NCI-H2171 (cell line): ENCODE data around the gene CERT1.

Experiments used
- DNase-seq: peaks from one replicate; lab custom pipeline; 2025; lab: John Stamatoyannopoulos, UW

Gene CERT1

GRCh38 chr5:75395277-75395676 lies 116.2 kb downstream of the CERT1 start:
- DNase-seq = no peak

- no peak for DNase-seq
Measured at GRCh38 chr5:75389430-75389829, 122.0 kb downstream of the CERT1 start.

DNA sequence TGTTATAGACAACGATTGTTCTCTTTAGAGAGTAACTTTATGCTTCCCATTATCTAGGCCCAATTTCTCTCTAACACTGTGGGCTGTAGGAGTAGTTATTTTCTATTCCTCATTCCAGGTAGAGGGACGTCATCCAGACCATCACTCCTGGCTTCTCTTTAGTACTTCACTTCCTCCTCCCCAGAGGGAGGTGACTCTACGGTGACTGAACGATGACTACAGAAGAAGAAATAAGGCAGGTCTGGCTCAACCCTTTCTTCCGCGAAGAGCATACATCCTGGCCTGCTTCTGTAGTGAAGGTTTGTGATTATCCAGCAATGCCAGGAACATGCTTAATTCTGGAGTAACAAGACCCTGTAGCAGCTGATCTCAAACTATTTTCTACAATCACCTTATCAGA lies 123.6 kb downstream of the CERT1 start:
- DNase-seq = no peak

- DNase-seq = no peak
Measured at GRCh38 chr5:75384218-75384617, 127.2 kb downstream of the CERT1 start.

GRCh38 chr5:75381456-75381855 lies 130.0 kb downstream of the CERT1 start:
- DNase-seq = no peak

- DNase-seq = no peak
Measured at GRCh38 chr5:75380099-75380498, 131.3 kb downstream of the CERT1 start.

- no peak for DNase-seq
Measured at GRCh38 chr5:75375414-75375813, 136.0 kb downstream of the CERT1 start.

DNA sequence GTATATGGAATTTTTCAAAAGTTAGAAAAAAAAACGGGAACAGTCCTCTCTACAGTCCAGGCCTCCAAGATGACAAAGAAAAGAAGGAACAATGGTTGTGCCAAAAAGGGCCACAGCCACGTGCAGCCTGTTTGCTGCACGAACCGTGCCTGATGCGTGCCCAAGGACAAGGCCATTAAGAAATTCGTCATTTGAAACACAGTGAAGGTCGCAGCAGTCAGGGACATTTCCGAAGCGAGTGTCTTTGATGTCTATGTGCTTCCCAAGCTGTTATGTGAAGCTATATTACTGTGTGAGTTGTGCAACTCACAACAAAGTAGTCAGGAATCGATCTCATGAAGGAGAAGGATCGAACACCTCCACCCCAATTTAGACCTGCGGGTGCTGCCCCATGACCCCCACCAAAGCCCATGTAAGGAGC lies 137.0 kb downstream of the CERT1 start:
- no peak for DNase-seq

GRCh38 chr5:75373862-75374261 lies 137.6 kb downstream of the CERT1 start:
- no peak for DNase-seq

GRCh38 chr5:75368391-75368790 lies 143.0 kb downstream of the CERT1 start:
- DNase-seq = no peak

- no peak for DNase-seq
Measured at GRCh38 chr5:75367401-75367800, 144.0 kb downstream of the CERT1 start.

DNA sequence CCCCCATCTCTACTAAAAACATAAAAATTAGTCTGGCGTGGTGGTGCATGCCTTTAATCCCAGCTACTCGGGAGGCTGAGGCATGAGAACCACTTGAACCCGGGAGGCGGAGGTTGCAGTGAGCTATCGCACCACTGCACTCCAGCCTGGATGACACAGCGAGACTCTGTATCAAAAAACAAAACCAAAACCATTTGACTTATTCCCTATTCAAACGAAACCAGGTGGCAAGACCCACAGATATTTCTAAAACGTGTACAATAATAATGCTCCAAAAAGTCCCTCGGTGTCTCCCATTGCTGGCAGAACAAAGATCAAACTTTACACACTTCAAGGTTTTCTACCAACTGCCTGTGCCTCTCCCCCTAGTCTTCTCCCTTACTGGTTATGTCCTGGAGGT lies 144.6 kb downstream of the CERT1 start:
- no peak for DNase-seq

DNA sequence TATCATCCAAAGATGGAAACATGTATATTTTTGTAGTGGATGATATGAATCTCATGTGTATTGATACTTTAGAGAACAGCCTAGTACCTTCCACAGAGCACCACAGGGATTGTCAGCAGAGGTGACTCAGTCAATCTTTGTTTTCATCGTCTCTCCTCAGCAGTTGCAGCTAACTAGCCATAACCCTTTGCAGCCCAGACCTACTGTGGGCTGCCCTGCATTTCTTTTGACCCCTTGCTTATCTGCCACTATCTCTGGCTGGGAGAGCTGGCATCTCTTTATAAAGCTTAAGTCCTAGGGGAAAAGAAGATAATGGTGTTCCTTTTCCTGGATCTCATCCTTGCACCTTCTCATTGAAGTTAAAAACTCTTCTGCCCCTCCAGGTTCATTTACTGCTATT lies 145.7 kb downstream of the CERT1 start:
- DNase-seq = no peak

DNA sequence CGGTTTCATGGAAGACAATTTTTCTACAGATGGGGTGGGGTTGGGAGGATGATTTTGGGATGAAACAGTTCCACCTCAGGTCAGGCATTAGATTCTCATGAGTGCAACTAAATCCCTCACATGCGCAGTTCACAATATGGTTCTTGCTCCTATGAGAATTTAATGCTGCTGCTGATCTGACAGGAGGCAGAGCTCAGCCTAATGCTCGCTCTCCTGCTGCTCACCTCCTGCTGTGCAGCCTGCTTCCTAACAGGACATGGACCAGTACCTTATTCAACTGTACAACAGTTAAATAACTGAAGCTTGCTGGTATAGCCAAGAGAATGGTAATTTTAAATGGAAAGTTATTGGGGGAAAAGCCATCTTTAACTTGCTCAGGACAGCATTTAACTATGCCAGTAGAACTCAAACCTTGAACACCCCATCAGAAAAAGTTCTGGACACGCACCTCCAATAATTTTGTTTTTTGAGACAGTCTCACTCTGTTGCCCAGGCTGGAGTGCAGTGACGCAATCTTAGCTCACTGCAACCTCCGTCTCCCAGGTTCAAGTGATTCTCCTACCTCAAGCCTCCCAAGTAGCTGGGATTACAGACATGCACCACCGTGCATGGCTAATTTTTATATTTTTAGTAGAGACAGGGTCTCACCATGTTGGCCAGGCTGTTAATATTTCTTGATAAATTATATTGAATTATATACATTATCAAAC lies 146.7 kb downstream of the CERT1 start:
- DNase-seq = no peak

DNA sequence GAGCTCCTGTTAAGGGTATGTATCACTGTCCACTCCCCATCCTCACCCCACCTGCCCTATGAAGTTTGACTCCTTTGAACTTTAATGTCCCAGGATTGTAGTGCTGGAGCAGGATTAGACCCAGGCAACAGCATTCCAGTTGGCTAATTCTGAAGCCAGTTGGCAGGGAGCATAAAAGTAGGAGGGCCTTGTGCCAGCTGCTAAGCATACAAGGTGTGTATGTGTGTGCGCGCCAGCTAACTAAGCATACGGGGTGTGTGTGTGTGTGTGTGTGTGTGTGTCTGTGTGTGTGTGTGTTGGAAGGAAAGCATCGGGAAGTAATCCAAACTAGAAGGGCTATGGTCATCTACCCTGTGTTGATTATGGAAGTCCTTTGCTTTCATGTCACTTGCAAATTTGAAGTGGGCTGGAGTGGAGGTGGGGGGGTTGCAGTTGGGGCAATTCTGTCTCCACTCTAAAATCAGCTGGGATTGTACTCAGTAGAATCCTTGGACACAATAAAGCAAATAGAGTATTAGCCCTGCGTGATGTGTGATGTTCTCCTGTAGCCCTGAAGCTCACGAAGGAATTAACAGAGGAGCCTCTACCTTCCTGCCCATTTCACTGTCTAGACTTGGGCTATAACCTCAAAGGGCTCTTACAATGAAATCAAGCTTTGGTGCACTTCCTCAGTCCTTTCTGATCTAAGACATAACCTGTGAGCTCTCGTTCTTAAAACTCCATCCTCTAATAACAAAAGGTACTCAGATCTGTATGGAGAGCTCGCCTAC lies 147.5 kb downstream of the CERT1 start:
- DNase-seq = no peak

DNA sequence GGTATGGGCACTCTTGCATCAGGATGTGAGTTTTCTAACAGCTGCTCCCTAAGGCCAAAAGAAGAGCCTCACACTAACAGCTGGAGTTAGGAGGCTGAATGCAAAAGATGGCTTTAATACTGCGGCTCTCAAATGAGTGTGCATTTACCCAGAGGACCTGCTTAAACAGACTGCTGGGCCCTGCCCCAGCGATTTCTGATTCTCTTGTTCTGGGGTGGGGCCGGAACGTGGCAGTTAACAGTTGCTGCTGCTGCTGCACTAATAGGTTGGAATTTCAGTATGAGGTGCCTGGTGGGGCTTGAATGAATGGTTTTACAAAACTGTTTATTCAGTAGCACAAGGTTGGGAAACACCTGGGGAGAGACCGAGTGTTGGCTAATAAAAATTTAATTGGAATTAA lies 148.3 kb downstream of the CERT1 start:
- no peak for DNase-seq

- no peak for DNase-seq
Measured at GRCh38 chr5:75362474-75362975, 148.9 kb downstream of the CERT1 start.

DNA sequence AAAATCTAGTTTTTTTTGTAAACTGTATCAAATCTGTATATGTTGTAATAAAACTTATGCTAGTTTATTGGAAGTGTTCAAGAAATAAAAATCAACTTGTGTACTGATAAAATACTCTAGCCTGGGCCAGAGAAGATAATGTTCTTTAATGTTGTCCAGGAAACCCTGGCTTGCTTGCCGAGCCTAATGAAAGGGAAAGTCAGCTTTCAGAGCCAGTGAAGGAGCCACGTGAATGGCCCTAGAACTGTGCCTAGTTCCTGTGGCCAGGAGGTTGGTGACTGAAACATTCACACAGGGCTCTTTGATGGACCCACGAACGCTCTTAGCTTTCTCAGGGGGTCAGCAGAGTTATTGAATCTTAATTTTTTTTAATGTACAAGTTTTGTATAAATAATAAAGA lies 150.1 kb downstream of the CERT1 start:
- DNase-seq = no peak

DNA sequence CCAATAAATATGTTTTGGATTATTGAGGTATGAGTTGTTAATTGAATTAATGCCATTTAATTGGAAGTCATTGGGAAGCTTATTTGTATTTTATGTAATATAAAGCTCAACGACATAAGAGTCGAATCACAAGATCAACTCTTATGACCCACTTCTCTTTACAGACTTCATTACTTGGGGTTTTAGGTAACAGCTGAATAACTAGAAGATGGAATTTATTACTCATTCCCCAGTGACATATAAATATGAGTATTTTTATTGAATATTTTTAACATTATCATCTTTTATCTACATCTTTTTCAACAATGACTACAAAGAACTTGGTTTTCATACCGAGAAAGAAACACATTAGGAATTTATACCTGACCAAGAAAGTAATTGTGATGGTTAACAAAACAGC lies 153.3 kb downstream of the CERT1 start:
- no peak for DNase-seq

- DNase-seq = no peak
Measured at GRCh38 chr5:75356719-75357118, 154.7 kb downstream of the CERT1 start.

DNA sequence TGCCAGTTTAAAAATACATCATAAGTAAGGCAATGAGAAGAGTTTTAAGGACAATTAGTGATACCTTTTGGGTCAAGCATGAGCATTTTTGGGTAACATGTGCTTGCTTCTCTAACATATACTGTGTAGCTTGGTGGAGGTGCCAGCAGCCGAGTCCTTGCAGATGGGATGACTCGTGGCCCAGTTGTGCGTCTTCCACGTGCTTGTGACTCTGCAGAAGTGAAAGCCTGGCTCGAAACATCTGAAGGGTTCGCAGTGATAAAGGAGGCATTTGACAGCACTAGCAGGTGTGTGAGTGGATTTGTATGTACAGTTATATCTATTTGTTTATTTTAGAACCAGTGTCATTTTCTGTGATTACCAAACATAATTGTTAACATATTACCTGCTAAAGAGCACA lies 156.2 kb downstream of the CERT1 start:
- DNase-seq = no peak

GRCh38 chr5:75351139-75351926 lies 160.1 kb downstream of the CERT1 start:
- no peak for DNase-seq

GRCh38 chr5:75349663-75350062 lies 161.8 kb downstream of the CERT1 start:
- DNase-seq = no peak
